Peyer's patch (tissue), 4 donors: Measurements from ENCODE around the gene NDUFC2.

Experiments
- POLR2A ChIP-seq, 2 donors: fragments of 450-650 bp; IDR thresholded peaks; one replicate each; pipeline ENCODE4 v1.5.1; 2017; ENCODE audit warnings: antibody characterized with exemption in 2 of 2, mild to moderate bottlenecking in 2 of 2, moderate library complexity in 2 of 2
- TF ChIP-seq, protein P1 (sequence below), 6 experiments: fragments of 450-650 bp in 4 of 6; fragments of 200-600 bp in 2 of 6; sonication (generic) in 1 of 6; IDR thresholded peaks; one replicate each; pipeline ENCODE4 v1.5.1; 2017 to 2019; ENCODE audit warnings: antibody characterized with exemption in 6 of 6, mild to moderate bottlenecking in 3 of 6, moderate library complexity in 1 of 6

DNA sequence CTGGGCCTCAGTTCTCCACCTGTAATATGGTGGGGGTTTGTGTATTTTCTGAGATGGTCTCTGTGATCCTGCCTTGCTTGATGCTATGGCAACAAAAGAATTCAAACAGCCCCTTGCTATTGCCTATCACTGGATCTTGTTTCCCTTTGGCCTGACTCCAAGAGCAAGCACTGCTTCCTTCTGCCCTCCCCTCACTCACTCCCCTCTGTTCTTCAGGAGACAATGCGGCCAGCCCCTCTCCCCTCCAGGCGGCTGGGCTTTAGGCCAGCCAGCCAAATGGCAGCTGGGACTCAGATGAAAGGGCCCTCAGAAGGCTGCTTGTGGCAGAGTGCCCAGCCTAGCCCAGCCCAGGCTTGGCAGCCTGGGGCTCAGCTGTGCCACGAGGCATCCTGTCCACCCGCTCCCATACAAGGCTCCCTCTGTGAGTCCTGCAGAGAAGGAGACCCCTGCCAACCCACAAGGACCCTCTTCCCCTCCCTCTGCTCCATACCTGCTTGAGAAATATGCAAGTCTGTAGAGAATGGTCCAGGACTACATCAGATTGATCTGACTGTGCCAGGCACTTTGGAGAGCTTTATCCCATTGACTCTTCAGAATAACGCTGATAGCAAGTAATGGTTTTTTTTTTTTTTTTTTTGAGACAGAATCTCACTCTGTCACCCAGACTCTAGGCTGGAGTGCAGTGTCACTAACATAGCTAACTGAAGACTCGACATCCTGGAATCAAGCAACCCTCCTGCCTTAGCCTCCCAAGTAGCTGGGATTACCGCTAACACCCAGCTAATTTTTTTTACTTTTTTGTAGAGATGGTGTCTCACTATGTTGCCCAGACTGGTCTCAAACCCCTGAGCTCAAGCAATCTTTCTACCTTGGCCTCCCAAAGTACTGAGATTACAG, 49.0 kb downstream of the NDUFC2 start:
- no peak for TF ChIP-seq POLR2A (IDR thresholded peaks at IDR 0.05)
- TF ChIP-seq, protein P1, sequence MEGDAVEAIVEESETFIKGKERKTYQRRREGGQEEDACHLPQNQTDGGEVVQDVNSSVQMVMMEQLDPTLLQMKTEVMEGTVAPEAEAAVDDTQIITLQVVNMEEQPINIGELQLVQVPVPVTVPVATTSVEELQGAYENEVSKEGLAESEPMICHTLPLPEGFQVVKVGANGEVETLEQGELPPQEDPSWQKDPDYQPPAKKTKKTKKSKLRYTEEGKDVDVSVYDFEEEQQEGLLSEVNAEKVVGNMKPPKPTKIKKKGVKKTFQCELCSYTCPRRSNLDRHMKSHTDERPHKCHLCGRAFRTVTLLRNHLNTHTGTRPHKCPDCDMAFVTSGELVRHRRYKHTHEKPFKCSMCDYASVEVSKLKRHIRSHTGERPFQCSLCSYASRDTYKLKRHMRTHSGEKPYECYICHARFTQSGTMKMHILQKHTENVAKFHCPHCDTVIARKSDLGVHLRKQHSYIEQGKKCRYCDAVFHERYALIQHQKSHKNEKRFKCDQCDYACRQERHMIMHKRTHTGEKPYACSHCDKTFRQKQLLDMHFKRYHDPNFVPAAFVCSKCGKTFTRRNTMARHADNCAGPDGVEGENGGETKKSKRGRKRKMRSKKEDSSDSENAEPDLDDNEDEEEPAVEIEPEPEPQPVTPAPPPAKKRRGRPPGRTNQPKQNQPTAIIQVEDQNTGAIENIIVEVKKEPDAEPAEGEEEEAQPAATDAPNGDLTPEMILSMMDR (IDR thresholded peaks at IDR 0.05), result no peak
